HepG2 (cell line): ENCODE measurements around the gene CFAP100. TPM values are rescaled to one million over a fixed set of nuclear protein-coding genes. Genes with fewer than 3 reads are reported as not detected.
A peak's percentile ranks its signal among the peaks of the same experiment; 100 is the strongest.

Experiments used
- GPBP1L1 ChIP-seq: sonication (generic); formaldehyde crosslinking; IDR thresholded peaks from 2 replicates; pipeline ENCODE4 v1.5.0; 2020; ENCODE audit warnings: mild to moderate bottlenecking, missing genetic modification reagents
- GTF3A ChIP-seq: sonication (generic); formaldehyde crosslinking; conservative IDR thresholded peaks from 2 replicates; pipeline ENCODE4 v1.4.0; 2020; ENCODE audit warnings: mild to moderate bottlenecking, missing genetic modification reagents
- HDAC2 ChIP-seq: sonication (generic); formaldehyde crosslinking; IDR thresholded peaks from 2 replicates; pipeline ENCODE4 v1.4.0; 2020; ENCODE audit warnings: missing genetic modification reagents
- HNF1A ChIP-seq, 2 experiments: sonication (generic) in 1 of 2; formaldehyde crosslinking in 1 of 2; IDR thresholded peaks; 2 replicates each; pipeline versions ENCODE4 v1.4.0 to v1.6.1; 2016 to 2020; ENCODE audit warnings: borderline replicate concordance in 1 of 2, low read depth in 1 of 2, mild to moderate bottlenecking in 1 of 2, missing genetic modification reagents in 1 of 2
- JUNB ChIP-seq: sonication (generic); formaldehyde crosslinking; IDR thresholded peaks from 2 replicates; pipeline ENCODE4 v1.8.0; 2022; ENCODE audit warnings: missing genetic modification reagents, mild to moderate bottlenecking, borderline replicate concordance
- LBX2 ChIP-seq: sonication (generic); formaldehyde crosslinking; IDR thresholded peaks from 2 replicates; pipeline ENCODE4 v1.5.0; 2020; ENCODE audit warnings: missing genetic modification reagents, mild to moderate bottlenecking, borderline replicate concordance
- MTA1 ChIP-seq: sonication (generic); formaldehyde crosslinking; IDR thresholded peaks from 2 replicates; pipeline ENCODE4 v1.4.0; 2020; ENCODE audit warnings: missing genetic modification reagents, mild to moderate bottlenecking, borderline replicate concordance
- ONECUT2 ChIP-seq: sonication (generic); formaldehyde crosslinking; IDR thresholded peaks from 2 replicates; pipeline ENCODE4 v1.4.0; 2020; ENCODE audit warnings: missing genetic modification reagents
- PAX8 ChIP-seq: sonication (generic); formaldehyde crosslinking; IDR thresholded peaks from 2 replicates; pipeline ENCODE4 v1.8.0; 2022; ENCODE audit warnings: mild to moderate bottlenecking, missing genetic modification reagents, borderline replicate concordance
- PBX2 ChIP-seq: IDR thresholded peaks from 2 replicates; pipeline ENCODE4 v1.6.1; 2016; ENCODE audit warnings: control low read depth
- PCBP2 ChIP-seq: fragments of 200-400 bp; formaldehyde crosslinking; optimal IDR thresholded peaks from 2 replicates; pipeline ENCODE3; 2018; ENCODE audit warnings: low read length, low read depth; ENCODE audit not compliant: poor library complexity, severe bottlenecking
- PPARG ChIP-seq: conservative IDR thresholded peaks from 2 replicates; pipeline ENCODE4 v1.6.1; 2016; ENCODE audit warnings: missing biosample characterization, missing genetic modification reagents
- SMAD3 ChIP-seq: sonication (generic); formaldehyde crosslinking; IDR thresholded peaks from 2 replicates; pipeline ENCODE4 v1.4.0; 2020; ENCODE audit warnings: missing genetic modification reagents
- SNAPC2 ChIP-seq: sonication (generic); formaldehyde crosslinking; IDR thresholded peaks from 2 replicates; pipeline ENCODE4 v1.8.1; 2022; ENCODE audit warnings: mild to moderate bottlenecking, missing genetic modification reagents
- SP2 ChIP-seq: sonication (generic); formaldehyde crosslinking; IDR thresholded peaks from 2 replicates; pipeline ENCODE4 v1.5.1; 2020; ENCODE audit warnings: mild to moderate bottlenecking, missing genetic modification reagents
- SYNCRIP ChIP-seq: fragments of 200-400 bp; formaldehyde crosslinking; IDR thresholded peaks from 2 replicates; pipeline ENCODE4 v1.6.1; 2018; ENCODE audit warnings: mild to moderate bottlenecking, low read depth, low read length; ENCODE audit not compliant: insufficient read depth
- ZFP41 ChIP-seq: sonication (generic); formaldehyde crosslinking; IDR thresholded peaks from 2 replicates; pipeline ENCODE4 v1.4.0; 2020; ENCODE audit warnings: mild to moderate bottlenecking, missing genetic modification reagents, borderline replicate concordance
- ZFYVE20 ChIP-seq: sonication (generic); formaldehyde crosslinking; IDR thresholded peaks from 2 replicates; pipeline ENCODE4 v1.8.0; 2023; ENCODE audit warnings: low read depth, mild to moderate bottlenecking, moderate library complexity, missing genetic modification reagents, borderline replicate concordance
- ZNF124 ChIP-seq: sonication (generic); formaldehyde crosslinking; IDR thresholded peaks from 2 replicates; pipeline ENCODE4 v1.4.0; 2020; ENCODE audit warnings: missing genetic modification reagents
- ZNF143 ChIP-seq: sonication (generic); formaldehyde crosslinking; IDR thresholded peaks from 2 replicates; pipeline ENCODE4 v1.4.0; 2020; ENCODE audit warnings: missing genetic modification reagents
- ZNF383 ChIP-seq: sonication (generic); formaldehyde crosslinking; IDR thresholded peaks from 2 replicates; pipeline ENCODE4 v1.4.0; 2020; ENCODE audit warnings: missing genetic modification reagents, mild to moderate bottlenecking, borderline replicate concordance
- ZNF556 ChIP-seq: sonication (generic); formaldehyde crosslinking; IDR thresholded peaks from 2 replicates; pipeline ENCODE4 v1.4.0; 2020; ENCODE audit warnings: mild to moderate bottlenecking, missing genetic modification reagents, borderline replicate concordance
- ZNF841 ChIP-seq: sonication (generic); formaldehyde crosslinking; IDR thresholded peaks from 2 replicates; pipeline ENCODE4 v1.8.1; 2023; ENCODE audit warnings: missing genetic modification reagents, borderline replicate concordance
- polyA plus RNA-seq, 8 experiments: library from polyadenylated mRNA; depleted of rRNA in 3 of 8; stranded (reverse) in 7 of 8; unstranded in 1 of 8; fragments of >200 nt; fragmentation: Illumina TruSeq in 4 of 8; extraction: Trizol in 4 of 8; gene quantifications; 2 replicates each; pipeline versions ENCODE4 v1.2.1 to v1.2.3, GENCODE V29; 2011 to 2016; ENCODE audit warnings: low read depth in 4 of 8, missing spikeins in 1 of 8, mixed read lengths in 1 of 8; ENCODE audit not compliant: insufficient read depth in 1 of 8
- total RNA-seq, 5 experiments: library from RNA; depleted of rRNA; stranded (reverse); fragments of >200 nt; fragmentation: Illumina TruSeq; extraction: Trizol; gene quantifications; 2 replicates each; pipeline ENCODE4 v1.2.3, GENCODE V29; 2016; ENCODE audit warnings: low read depth in 1 of 5

Gene CFAP100
- total and polyA plus RNA-seq, 2 of the 13 experiments (the other 11 are each of a cell fraction or from before 2014, with no cell fraction given), result 0.32 TPM; not detected in 1

GRCh38 chr3:126367316-126367805 is 27.3 kb upstream of the CFAP100 start (continued):
- TF ChIP-seq JUNB (CRISPR knock-in tag) (no peak), ZNF841 (no peak), GPBP1L1 (CRISPR knock-in tag) (no peak), ZFYVE20 (CRISPR knock-in tag) (no peak), ZNF124 (CRISPR knock-in tag) (no peak), PCBP2 (no peak), LBX2 (CRISPR knock-in tag) (no peak), PBX2 (0 out of 2 replicates have a peak, but pooled peaks have one; percentile 43), PAX8 (no peak), ZNF556 (CRISPR knock-in tag) (no peak), SMAD3 (CRISPR knock-in tag) (no peak), SYNCRIP (no peak), ZFP41 (CRISPR knock-in tag) (no peak), ZNF383 (CRISPR knock-in tag) (no peak), HDAC2 (CRISPR knock-in tag) (no peak), SNAPC2 (CRISPR knock-in tag) (no peak), PPARG (no peak), SP2 (CRISPR knock-in tag) (no peak), GTF3A (CRISPR knock-in tag) (no peak), ONECUT2 (CRISPR knock-in tag) (no peak), MTA1 (CRISPR knock-in tag) (no peak), ZNF143 (no peak), HNF1A (IDR thresholded peaks at IDR 0.05; ENCODE audit: low read depth) (peak; percentile 49; the same call in 1 of the 2 replicates), HNF1A (CRISPR knock-in tag; IDR thresholded peaks at IDR 0.05; ENCODE audit: borderline replicate concordance) (0 out of 2 replicates have a peak, but pooled peaks have one; percentile 22)
